Kidney (tissue), 14 donors: ENCODE results near the gene CASP4. TPM values are rescaled to one million over a fixed set of nuclear protein-coding genes. Genes with fewer than 3 reads are reported as not detected.

Experiments used
- DNase-seq, 5 donors: peaks; one replicate each; pipeline ENCODE4 v3.0.0-alpha.2; 2013 to 2020
- FAIRE-seq: peaks from 2 replicates; lab custom pipeline; 2012; peaks lifted over from hg19 to GRCh38; lab: Jason Lieb, UNC
- H3K27ac ChIP-seq, 2 donors: one replicate each; pipeline ENCODE4 v1.7.0; 2013; ENCODE audit warnings: low read depth in 2 of 2, low read length in 2 of 2, inconsistent platforms in 1 of 2
- H3K27me3 ChIP-seq: one replicate; pipeline ENCODE4 v1.7.1; 2013; ENCODE audit warnings: low read length, inconsistent platforms; ENCODE audit not compliant: control insufficient read depth, insufficient read depth
- H3K36me3 ChIP-seq, 3 donors: one replicate each; pipeline versions ENCODE4 v1.7.0 to v1.7.1; 2013; ENCODE audit warnings: low read length in 3 of 3, control low read depth in 1 of 3, inconsistent platforms in 1 of 3; ENCODE audit not compliant: insufficient read depth in 3 of 3, control insufficient read depth in 2 of 3
- H3K4me1 ChIP-seq, 3 donors: one replicate each; pipeline versions ENCODE4 v1.7.0 to v1.7.1; 2013; ENCODE audit warnings: low read length in 3 of 3, inconsistent platforms in 1 of 3, low read depth in 1 of 3; ENCODE audit not compliant: control insufficient read depth in 2 of 3, insufficient read depth in 2 of 3
- H3K4me3 ChIP-seq, 3 donors: one replicate each; pipeline versions ENCODE4 v1.7.0 to v1.8.1; 2013; ENCODE audit warnings: low read length in 3 of 3, control low read depth in 1 of 3, inconsistent platforms in 1 of 3
- H3K9ac ChIP-seq, 3 donors: one replicate each; pipeline versions ENCODE4 v1.7.0 to v1.7.1; 2013; ENCODE audit warnings: low read length in 3 of 3, control low read depth in 1 of 3, inconsistent platforms in 1 of 3
- H3K9me3 ChIP-seq, 3 donors: one replicate each; pipeline versions ENCODE4 v1.7.0 to v1.7.1; 2013; ENCODE audit warnings: low read length in 3 of 3, control low read depth in 1 of 3, inconsistent platforms in 1 of 3; ENCODE audit not compliant: control insufficient read depth in 2 of 3, insufficient read depth in 1 of 3
- intact Hi-C: fragments of 100-400 bp; cut with DNase I; formaldehyde crosslinking; loops from one replicate; pipeline ENCODE4 v1.11.1; 2022
- polyA plus RNA-seq: library from polyadenylated mRNA; stranded (reverse); fragments of 350-450 nt; fragmentation: Illumina TruSeq; extraction: RNeasy Lipid Tissue Mini Kit (QIAGEN cat#74804); gene quantifications from one replicate; pipeline ENCODE4 v1.2.3, GENCODE V29; 2014; ENCODE audit warnings: low read depth, low replicate concordance; ENCODE audit not compliant: insufficient read depth
- total RNA-seq: library from RNA; stranded (reverse); fragmentation: NEBNext Ultra II Directional; extraction: Animal tissue kit (Norgen Biotek cat#: 25700); gene quantifications from one replicate; pipeline ENCODE4 v1.2.1, GENCODE V29; 2021
- TF ChIP-seq, protein P1 (sequence below): IDR thresholded peaks from 3 replicates; pipeline ENCODE4 v1.5.1; 2012; ENCODE audit warnings: mild to moderate bottlenecking, moderate library complexity, borderline replicate concordance; ENCODE audit not compliant: insufficient read depth; ENCODE audit errors: extremely low read depth
- donor health status: control.
- donor health status: control.
- donor health status: control.
- donor health status: control.
- donor health status: control.
- donor health status: DM: yes; HTN: yes; CAD: no.
- donor health status: Normal renal cell carcinoma (clear cell type).

CASP4 gene
- total and polyA plus RNA-seq, 2 donors from 2014 or later = 40.6 to 60.3 TPM

DNA sequence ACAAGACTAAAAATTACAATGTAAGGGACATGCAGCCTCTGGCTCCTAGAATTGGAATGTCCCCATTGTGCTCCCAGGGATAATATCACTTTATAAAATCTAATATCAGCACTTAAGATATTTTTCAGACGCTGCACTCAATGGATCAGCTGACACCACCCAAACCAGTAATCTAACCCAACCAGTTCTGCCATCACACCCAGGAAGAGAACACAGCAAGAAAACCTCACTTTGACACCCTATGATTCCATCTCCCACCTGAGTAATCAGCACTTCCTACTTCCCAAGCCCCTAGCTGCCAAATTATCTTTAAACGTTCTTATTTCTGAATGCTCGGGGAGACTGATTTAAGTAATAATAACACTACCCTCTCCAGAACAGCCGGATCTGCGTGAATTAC, 2.6 kb downstream of the CASP4 start:
- TF ChIP-seq, protein P1, sequence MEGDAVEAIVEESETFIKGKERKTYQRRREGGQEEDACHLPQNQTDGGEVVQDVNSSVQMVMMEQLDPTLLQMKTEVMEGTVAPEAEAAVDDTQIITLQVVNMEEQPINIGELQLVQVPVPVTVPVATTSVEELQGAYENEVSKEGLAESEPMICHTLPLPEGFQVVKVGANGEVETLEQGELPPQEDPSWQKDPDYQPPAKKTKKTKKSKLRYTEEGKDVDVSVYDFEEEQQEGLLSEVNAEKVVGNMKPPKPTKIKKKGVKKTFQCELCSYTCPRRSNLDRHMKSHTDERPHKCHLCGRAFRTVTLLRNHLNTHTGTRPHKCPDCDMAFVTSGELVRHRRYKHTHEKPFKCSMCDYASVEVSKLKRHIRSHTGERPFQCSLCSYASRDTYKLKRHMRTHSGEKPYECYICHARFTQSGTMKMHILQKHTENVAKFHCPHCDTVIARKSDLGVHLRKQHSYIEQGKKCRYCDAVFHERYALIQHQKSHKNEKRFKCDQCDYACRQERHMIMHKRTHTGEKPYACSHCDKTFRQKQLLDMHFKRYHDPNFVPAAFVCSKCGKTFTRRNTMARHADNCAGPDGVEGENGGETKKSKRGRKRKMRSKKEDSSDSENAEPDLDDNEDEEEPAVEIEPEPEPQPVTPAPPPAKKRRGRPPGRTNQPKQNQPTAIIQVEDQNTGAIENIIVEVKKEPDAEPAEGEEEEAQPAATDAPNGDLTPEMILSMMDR = no peak
- Histone ChIP-seq H3K9me3 (no peaks in the 10 kb centered on the region), H3K4me1 (peaks cover 0 to 5% (median 3%) of the 10 kb centered on the region in 3 donors), H3K9ac (no peak overlapping the region), H3K4me3 (no peak overlapping the region), H3K36me3 (peaks cover 0 to 3% (median 0%) of the 10 kb centered on the region in 3 donors), H3K27ac (no peak overlapping the region), H3K27me3 (no peaks in the 10 kb centered on the region)
- FAIRE-seq (no peak), DNase-seq (no peak)
- intact Hi-C loops = no loop called here

DNA sequence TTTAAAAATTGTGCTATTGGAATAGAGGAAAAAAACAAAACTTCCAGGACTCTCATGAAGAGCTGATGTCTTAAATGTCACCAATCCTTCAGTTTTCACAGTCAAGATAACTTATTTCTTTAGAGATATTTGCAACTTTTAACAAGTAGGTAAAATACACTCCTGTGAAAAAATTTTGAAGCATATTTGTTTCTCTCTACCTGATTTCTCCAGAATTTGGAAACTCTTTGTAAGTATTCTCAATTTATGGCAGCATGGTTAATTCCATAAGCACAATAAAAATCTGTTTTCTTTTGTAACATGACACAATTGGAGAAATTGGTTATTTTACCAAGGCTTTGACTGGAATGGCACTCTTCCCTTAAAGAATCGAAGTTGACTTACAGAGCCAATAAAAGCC, 4.1 kb downstream of the CASP4 start:
- H3K36me3 ChIP-seq = peaks cover 0 to 3% (median 0%) of the 10 kb centered on the region in 3 donors
- H3K9ac ChIP-seq = no peak overlapping the region
- DNase-seq (no peak), FAIRE-seq (no peak)
- TF ChIP-seq, protein P1 = no peak
- H3K27ac ChIP-seq = no peak overlapping the region
- no peaks in the 10 kb centered on the region for H3K27me3 ChIP-seq
- peaks cover 0 to 5% (median 3%) of the 10 kb centered on the region in 3 donors for H3K4me1 ChIP-seq
- no peak overlapping the region for H3K4me3 ChIP-seq
- H3K9me3 ChIP-seq = no peaks in the 10 kb centered on the region
- intact Hi-C loops = no loop called here

DNA sequence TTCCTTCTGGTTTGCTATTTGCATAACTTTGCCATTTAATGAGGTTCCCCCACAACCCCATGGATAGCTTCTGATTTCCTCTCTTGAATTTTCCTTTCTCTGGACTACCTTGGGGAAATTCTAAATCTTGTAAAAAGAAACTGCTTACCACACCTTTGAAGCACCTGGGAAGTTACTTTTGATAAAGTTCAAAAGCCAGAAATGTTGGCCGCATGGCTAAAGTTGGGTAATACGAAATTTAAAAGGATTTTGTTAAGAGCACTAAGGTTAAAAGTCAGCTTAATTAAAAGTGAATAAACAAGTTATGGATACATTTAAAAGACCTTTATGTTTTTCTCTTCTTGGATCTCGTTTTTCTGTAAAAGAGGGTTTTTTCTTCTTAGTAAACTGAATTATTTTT, 5.5 kb downstream of the CASP4 start:
- DNase-seq (no peak), FAIRE-seq (no peak)
- H3K27ac ChIP-seq = no peak overlapping the region
- no peak overlapping the region for H3K4me3 ChIP-seq
- H3K9ac ChIP-seq = no peak overlapping the region
- intact Hi-C loops = no loop called here
- no peaks in the 10 kb centered on the region for H3K9me3 ChIP-seq
- TF ChIP-seq, protein P1 = no peak
- H3K4me1 ChIP-seq = peaks cover 0 to 5% (median 0%) of the 10 kb centered on the region in 3 donors
- H3K27me3 ChIP-seq = no peaks in the 10 kb centered on the region
- H3K36me3 ChIP-seq = peaks cover 0 to 3% (median 0%) of the 10 kb centered on the region in 3 donors

DNA sequence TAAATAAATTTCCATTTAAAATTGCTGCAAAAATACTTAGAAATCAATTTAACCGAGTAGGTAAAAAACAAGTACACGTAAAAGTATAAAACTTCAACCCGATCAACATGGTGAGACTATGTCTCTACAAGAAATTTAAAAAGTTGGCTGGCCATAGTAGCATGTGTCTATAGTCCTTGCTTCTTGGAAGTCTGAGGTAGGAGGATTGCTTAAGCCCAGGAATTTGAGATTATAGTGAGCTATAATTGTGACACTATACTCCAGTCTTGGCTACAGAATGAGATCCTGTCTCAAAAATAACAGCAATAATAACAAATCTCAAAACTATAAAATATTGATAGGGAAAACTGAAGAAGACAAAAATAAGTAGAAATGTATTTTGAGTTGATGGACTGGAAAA, 11.1 kb downstream of the CASP4 start:
- H3K27ac ChIP-seq = no peak overlapping the region
- no peaks in the 10 kb centered on the region for H3K27me3 ChIP-seq
- H3K4me1 ChIP-seq = peaks cover 0 to 4% (median 0%) of the 10 kb centered on the region in 3 donors
- FAIRE-seq = no peak
- H3K4me3 ChIP-seq = no peak overlapping the region
- TF ChIP-seq, protein P1 = no peak
- H3K36me3 ChIP-seq = peaks cover 0 to 4% (median 0%) of the 10 kb centered on the region in 3 donors
- no peak for DNase-seq
- no peak overlapping the region for H3K9ac ChIP-seq
- no peaks in the 10 kb centered on the region for H3K9me3 ChIP-seq
- intact Hi-C loops = no loop called here
